COLO668 (cell line): ENCODE results near the gene AGBL3.
A peak's percentile ranks its signal among the peaks of the same experiment; 100 is the strongest.
"Not testable (repeated sequence)": the region's sequence is repeated elsewhere in the genome, so short reads cannot be mapped to it uniquely, and the experiment has no call there.

Experiments used
- DNase-seq: peaks from one replicate; lab custom pipeline; 2025; ENCODE audit not compliant: unreplicated experiment; lab: John Stamatoyannopoulos, UW

Gene AGBL3

GRCh38 chr7:134962270-134962780 lies 24.0 kb upstream of the AGBL3 start:
- no peak for DNase-seq

GRCh38 chr7:134963036-134963435 lies 23.3 kb upstream of the AGBL3 start:
- no peak for DNase-seq

GRCh38 chr7:134966691-134967090 lies 19.6 kb upstream of the AGBL3 start:
- peak; percentile 40 for DNase-seq

GRCh38 chr7:134968110-134968509 lies 18.2 kb upstream of the AGBL3 start:
- no peak for DNase-seq

- not testable (repeated sequence) for DNase-seq
Observed at GRCh38 chr7:134981645-134982044, 4.7 kb upstream of the AGBL3 start.

- DNase-seq, result no peak
Observed at GRCh38 chr7:134985894-134986362, 380 bp upstream of the AGBL3 start.

- DNase-seq, result no peak
Observed at GRCh38 chr7:134988161-134988560, 1.9 kb downstream of the AGBL3 start.

GRCh38 chr7:134991469-134992339 lies 5.4 kb downstream of the AGBL3 start:
- no peak for DNase-seq

- no peak for DNase-seq
Observed at GRCh38 chr7:134992626-134993179, 6.4 kb downstream of the AGBL3 start.

GRCh38 chr7:134993877-134994456 lies 7.7 kb downstream of the AGBL3 start:
- DNase-seq, result no peak

GRCh38 chr7:134995239-134996096 lies 9.2 kb downstream of the AGBL3 start:
- DNase-seq, result no peak

GRCh38 chr7:134996097-134996550 lies 9.8 kb downstream of the AGBL3 start:
- DNase-seq, result no peak

- no peak for DNase-seq
Observed at GRCh38 chr7:134997214-134997885, 11.0 kb downstream of the AGBL3 start.

- no peak for DNase-seq
Observed at GRCh38 chr7:134999136-134999535, 12.8 kb downstream of the AGBL3 start.

- DNase-seq, result no peak
Observed at GRCh38 chr7:135001390-135002165, 15.3 kb downstream of the AGBL3 start.

GRCh38 chr7:135012229-135012628 lies 25.9 kb downstream of the AGBL3 start:
- no peak for DNase-seq

GRCh38 chr7:135023622-135024021 lies 37.3 kb downstream of the AGBL3 start:
- DNase-seq, result no peak

GRCh38 chr7:135035252-135035651 lies 48.9 kb downstream of the AGBL3 start:
- DNase-seq, result no peak

- DNase-seq, result not testable (repeated sequence)
Observed at GRCh38 chr7:135067017-135067416, 80.7 kb downstream of the AGBL3 start.
